Muscle layer of colon (tissue), 2 donors: ENCODE data around the gene DIS3L2.

Experiments
- H3K27ac ChIP-seq: one replicate; pipeline ENCODE4 v1.7.0; 2013; ENCODE audit warnings: low read depth, mild to moderate bottlenecking, low read length, moderate library complexity
- H3K27me3 ChIP-seq, 2 donors: one replicate each; pipeline ENCODE4 v1.7.0; 2013; ENCODE audit warnings: low read length in 2 of 2, mild to moderate bottlenecking in 2 of 2; ENCODE audit not compliant: insufficient read depth in 2 of 2, control insufficient read depth in 1 of 2
- H3K36me3 ChIP-seq: one replicate; pipeline ENCODE4 v1.7.0; 2013; ENCODE audit warnings: mild to moderate bottlenecking, low read length; ENCODE audit not compliant: insufficient read depth
- H3K4me1 ChIP-seq: one replicate; pipeline ENCODE4 v1.7.0; 2013; ENCODE audit warnings: mild to moderate bottlenecking, low read length; ENCODE audit not compliant: insufficient read depth
- H3K4me3 ChIP-seq, 2 donors: one replicate each; pipeline ENCODE4 v1.7.0; 2013; ENCODE audit warnings: low read length in 2 of 2, low read depth in 1 of 2, mild to moderate bottlenecking in 1 of 2, moderate library complexity in 1 of 2
- H3K9ac ChIP-seq: one replicate; pipeline ENCODE4 v1.7.0; 2013; ENCODE audit warnings: low read length
- H3K9me3 ChIP-seq: one replicate; pipeline ENCODE4 v1.7.0; 2013; ENCODE audit warnings: mild to moderate bottlenecking, low read length
- donor health status: abdominal sarcoma.
- donor health status: Adenocarcinoma of cecum.

The DIS3L2 gene

DNA sequence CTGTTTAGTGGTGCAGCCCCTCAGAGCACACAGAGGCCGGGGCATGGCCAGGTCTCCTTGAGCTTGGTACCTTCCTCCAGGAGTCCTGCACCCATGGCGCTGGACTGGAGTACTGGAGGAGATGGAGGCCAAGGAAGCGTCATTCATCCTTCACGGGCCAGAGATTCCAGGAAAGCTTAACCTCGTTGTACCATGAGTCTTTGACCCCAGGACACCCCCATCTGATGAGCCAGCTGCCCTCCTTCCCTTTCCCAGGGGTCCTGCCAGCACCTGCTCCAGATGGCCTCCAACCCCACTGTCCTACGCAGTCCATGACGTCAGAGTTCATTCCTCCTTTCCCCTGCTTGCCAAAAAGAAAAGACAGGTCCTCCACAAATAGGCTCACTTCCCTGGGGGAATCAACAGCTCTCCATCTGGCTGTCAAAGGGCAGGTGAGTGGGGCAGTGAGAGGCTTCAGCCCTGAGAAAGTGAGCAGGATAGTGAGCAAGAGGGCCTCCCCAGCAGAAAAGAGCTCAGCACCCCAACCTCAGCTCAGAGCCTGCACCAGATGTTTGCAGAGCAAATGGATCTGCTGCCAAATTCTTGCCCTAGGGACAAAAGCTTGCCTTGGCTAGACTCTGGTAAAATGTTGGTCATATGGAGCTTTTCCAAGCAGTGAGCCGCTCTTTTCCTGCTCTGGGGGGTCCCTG, 30.8 kb upstream of the DIS3L2 start:
- H3K9ac ChIP-seq = no peak overlapping the region
- H3K27me3 ChIP-seq = peaks cover 0 to 35% of the 10 kb centered on the region in 2 donors
- no peak overlapping the region for H3K27ac ChIP-seq
- peaks cover 3% of the 10 kb centered on the region for H3K4me1 ChIP-seq
- no peaks in the 10 kb centered on the region for H3K36me3 ChIP-seq
- no peak overlapping the region for H3K4me3 ChIP-seq
- no peaks in the 10 kb centered on the region for H3K9me3 ChIP-seq

DNA sequence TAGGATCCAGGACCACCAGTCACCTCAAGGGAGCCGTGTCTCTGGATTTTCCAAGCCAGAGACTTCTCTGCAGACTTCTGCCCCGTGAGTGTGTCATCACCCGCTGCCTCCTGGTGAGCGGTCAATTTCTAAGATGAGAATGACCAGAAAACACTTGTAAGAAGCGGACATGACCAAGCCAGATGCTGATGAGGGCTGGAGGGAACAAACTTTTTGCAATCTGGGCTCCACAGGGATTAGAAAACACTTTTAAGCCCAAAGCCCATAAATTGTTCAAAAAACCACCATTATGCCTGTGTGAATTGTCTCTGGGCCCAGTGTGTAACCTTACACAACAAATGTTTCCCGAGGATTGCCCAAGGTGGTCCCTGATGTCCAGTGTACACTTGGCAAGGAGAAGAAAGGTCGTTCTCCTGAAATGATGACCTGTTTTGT, 30.0 kb upstream of the DIS3L2 start:
- H3K27me3 ChIP-seq = peaks cover 0 to 27% of the 10 kb centered on the region in 2 donors

DNA sequence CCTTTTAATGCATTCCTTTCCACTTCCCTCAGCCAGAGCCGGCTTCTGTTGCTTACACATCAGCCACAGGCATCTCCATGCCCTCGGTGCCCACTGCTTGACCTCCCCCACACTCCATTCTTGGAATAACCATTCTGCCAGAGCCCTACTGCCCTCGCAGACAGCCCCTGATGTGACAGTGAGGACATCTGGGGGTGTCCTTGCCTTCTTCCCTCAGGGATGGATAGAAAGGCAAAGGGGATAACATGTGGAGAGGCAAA, 28.9 kb upstream of the DIS3L2 start:
- H3K9me3 ChIP-seq = no peaks in the 10 kb centered on the region
- H3K27ac ChIP-seq = no peak overlapping the region

More for the DNA sequence above, 30.0 kb upstream of the DIS3L2 start:
- Histone ChIP-seq H3K9me3 (no peaks in the 10 kb centered on the region), H3K4me3 (no peak overlapping the region), H3K9ac (no peak overlapping the region), H3K4me1 (no peaks in the 10 kb centered on the region), H3K36me3 (no peaks in the 10 kb centered on the region), H3K27ac (no peak overlapping the region)

DNA sequence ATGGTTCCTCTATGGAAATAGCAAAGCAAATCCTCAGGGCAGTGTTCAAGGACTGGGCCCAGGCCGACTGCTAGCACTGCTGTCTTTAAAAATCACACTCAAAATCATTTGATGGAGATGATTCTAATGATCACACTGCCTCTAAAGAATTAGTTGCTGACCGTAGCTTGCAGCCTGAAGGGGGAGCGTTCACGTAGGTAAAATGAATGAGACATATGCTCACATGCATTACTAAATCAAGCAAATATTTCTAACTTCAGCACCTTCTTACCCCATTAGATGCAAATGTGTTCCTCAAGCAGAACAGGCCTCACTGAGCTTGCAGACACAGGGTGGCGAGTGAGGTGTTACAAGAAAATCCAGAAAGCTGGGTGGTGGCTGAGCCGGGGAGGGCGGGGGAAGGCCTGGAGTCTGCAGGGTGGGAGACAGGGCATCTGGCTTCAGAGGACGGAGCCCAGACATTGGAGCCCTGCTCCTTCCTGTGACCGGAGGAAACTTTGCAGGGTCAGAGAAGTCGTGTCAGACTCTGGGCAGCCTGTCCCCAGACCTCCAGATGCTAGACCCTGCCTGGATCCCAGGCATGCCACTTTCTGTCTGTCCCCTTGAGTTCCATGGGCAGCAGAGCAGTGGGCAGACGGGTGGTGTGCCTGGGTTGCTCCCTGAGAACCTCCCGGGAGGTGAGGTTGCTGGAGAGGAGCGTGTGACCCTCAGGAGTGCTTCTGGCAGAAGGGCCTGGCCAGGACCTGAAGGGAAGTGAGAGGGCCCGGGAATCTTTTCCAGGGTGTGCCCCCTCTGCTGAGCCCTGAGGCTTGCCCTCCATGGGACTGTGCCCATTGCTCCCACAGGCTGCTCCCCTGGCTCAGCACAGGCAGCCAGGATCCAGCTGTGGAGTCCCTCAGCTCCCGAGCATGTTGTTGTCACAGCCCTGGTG, 28.3 kb upstream of the DIS3L2 start:
- no peaks in the 10 kb centered on the region for H3K4me1 ChIP-seq
- H3K27me3 ChIP-seq = peaks cover 0 to 13% of the 10 kb centered on the region in 2 donors
- no peak overlapping the region for H3K27ac ChIP-seq

More for the DNA sequence above, 28.9 kb upstream of the DIS3L2 start:
- H3K36me3 ChIP-seq = no peaks in the 10 kb centered on the region
- H3K4me1 ChIP-seq = no peaks in the 10 kb centered on the region
- peaks cover 0 to 16% of the 10 kb centered on the region in 2 donors for H3K27me3 ChIP-seq
- no peak overlapping the region for H3K4me3 ChIP-seq
- no peak overlapping the region for H3K9ac ChIP-seq

DNA sequence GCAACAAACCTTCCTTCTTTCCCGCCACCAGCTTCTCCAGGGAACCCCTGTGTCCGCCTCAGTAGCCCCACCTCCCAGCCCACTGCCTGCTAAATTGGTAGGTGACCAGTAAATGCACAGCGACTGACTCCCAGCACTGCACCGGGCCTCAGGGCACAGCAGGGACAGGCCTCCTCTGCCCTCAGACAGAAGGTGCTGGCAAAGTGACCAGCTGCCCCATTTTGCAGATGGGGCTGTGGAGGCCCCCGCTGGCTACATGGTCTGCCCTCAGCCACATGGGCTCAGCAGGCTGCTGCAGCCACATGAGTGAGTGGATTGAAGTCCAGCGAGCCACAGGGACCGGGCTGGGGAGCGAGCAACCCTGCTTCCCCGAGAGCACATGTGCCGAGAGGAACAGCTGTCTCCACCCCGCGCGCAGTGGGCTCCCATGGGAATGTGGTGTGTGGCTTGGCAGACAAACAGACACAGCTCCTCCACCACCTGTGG, 27.6 kb upstream of the DIS3L2 start:
- Histone ChIP-seq H3K9ac (no peak overlapping the region), H3K36me3 (no peaks in the 10 kb centered on the region), H3K4me3 (no peak overlapping the region), H3K27me3 (peaks cover 0 to 6% of the 10 kb centered on the region in 2 donors), H3K27ac (no peak overlapping the region), H3K9me3 (no peaks in the 10 kb centered on the region), H3K4me1 (no peaks in the 10 kb centered on the region)

More for the DNA sequence above, 28.3 kb upstream of the DIS3L2 start:
- Histone ChIP-seq H3K36me3 (no peaks in the 10 kb centered on the region), H3K4me3 (no peak overlapping the region), H3K9me3 (no peaks in the 10 kb centered on the region), H3K9ac (no peak overlapping the region)

DNA sequence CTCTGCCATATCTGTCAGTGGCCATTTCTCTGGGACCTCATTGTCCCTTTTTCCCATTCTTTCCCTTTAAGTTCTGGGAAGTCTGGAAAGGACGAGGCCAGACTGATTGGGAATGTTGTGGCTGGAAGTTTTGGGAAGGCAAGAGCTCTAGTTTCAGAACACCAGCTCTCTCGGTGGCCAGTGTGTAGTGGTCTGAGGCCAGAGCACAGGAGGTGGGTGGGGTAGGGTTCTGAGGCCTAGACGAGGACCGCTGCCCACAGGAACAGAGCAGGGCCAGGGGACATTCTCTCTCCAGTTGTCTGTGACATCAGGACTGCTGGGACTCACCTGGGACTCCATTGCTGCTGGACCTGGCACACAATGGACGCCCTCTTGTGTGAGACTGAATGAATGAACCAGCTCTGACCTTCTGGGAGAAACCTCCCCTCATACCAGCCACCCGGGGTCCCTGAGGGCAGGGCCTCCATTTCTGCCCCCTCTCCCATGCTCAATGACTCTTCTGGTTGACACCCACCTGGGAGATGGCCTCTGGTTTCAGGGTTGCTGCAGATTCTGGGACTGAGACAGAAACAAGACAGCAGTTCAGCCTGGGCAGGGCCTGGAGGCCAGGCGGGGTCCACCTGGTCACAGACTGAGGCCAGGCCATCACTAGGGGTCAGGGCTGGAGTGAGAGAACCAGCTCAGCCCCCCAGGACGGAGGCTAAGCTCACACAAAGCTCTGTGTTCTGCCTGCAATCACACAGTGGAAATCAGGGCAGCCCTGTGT, 26.9 kb upstream of the DIS3L2 start:
- H3K27me3 ChIP-seq = peaks cover 0 to 5% of the 10 kb centered on the region in 2 donors
- H3K4me1 ChIP-seq = no peaks in the 10 kb centered on the region
- H3K4me3 ChIP-seq = no peak overlapping the region
- no peak overlapping the region for H3K27ac ChIP-seq
- H3K9me3 ChIP-seq = no peaks in the 10 kb centered on the region
- H3K36me3 ChIP-seq = no peaks in the 10 kb centered on the region
- H3K9ac ChIP-seq = no peak overlapping the region

DNA sequence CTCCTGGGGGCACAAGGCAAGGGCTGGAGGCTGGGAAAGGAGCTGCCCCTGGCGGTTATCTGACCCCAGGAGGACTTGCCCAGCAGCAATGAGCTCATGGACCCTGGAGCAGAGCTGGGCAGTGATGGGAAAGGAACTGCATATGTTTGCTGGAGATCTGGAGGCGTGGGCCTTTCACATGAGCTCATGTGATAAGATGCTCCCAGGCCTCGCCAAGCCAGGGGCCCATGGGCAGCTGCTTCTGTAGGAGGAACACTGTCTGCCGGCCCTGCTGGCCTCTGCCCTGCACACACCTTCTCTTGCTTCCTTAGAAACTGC, 26.3 kb upstream of the DIS3L2 start:
- no peak overlapping the region for H3K4me3 ChIP-seq
- no peak overlapping the region for H3K9ac ChIP-seq
- H3K27me3 ChIP-seq = no peaks in the 10 kb centered on the region
- no peaks in the 10 kb centered on the region for H3K9me3 ChIP-seq
- H3K27ac ChIP-seq = no peak overlapping the region
- H3K4me1 ChIP-seq = no peaks in the 10 kb centered on the region
- no peaks in the 10 kb centered on the region for H3K36me3 ChIP-seq

DNA sequence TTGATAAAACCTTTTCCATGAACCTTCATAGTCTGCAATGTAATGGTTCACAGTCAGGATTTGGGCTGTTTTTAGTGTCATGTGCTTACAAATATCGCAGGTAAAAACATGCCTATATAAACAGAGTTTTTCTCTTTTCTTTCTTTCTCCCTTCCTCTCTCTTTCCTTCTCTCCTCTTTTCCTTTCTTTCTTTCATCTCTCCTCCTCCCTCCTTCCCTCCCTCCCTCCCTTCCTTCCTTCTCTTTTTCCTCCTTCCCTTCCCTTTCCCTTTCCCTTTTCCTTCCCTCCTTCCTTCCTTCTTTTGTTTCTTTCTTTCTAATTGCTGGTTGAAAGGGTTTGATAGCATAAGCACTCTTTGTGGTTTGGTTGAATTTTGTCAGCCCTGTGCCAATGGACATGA, 25.7 kb upstream of the DIS3L2 start:
- no peak overlapping the region for H3K4me3 ChIP-seq
- no peaks in the 10 kb centered on the region for H3K27me3 ChIP-seq
- no peaks in the 10 kb centered on the region for H3K9me3 ChIP-seq
- no peaks in the 10 kb centered on the region for H3K4me1 ChIP-seq
- H3K27ac ChIP-seq = no peak overlapping the region
- H3K36me3 ChIP-seq = no peaks in the 10 kb centered on the region
- H3K9ac ChIP-seq = no peak overlapping the region

DNA sequence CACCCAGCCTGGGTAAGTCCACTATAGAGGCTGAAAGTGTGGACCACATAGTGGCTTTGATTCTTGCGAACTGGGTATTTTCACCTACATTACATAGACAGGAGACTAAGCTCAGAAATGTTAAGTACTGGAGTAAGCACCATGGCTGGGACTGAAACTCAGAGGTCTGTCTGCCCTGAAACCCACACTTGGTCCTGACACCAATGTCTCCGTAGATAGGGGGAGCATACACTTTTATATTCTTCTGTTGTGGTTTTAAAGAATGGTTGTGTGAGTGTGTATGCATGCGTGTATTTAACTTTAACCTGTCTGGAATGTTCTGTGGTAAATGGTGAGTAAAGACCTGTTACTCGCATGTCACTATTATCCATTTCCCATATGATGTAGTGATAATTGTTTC, 25.0 kb upstream of the DIS3L2 start:
- H3K27ac ChIP-seq = no peak overlapping the region
- H3K4me1 ChIP-seq = no peaks in the 10 kb centered on the region
- H3K9ac ChIP-seq = no peak overlapping the region
- no peaks in the 10 kb centered on the region for H3K27me3 ChIP-seq
- no peak overlapping the region for H3K4me3 ChIP-seq
- no peaks in the 10 kb centered on the region for H3K36me3 ChIP-seq
- H3K9me3 ChIP-seq = no peaks in the 10 kb centered on the region

DNA sequence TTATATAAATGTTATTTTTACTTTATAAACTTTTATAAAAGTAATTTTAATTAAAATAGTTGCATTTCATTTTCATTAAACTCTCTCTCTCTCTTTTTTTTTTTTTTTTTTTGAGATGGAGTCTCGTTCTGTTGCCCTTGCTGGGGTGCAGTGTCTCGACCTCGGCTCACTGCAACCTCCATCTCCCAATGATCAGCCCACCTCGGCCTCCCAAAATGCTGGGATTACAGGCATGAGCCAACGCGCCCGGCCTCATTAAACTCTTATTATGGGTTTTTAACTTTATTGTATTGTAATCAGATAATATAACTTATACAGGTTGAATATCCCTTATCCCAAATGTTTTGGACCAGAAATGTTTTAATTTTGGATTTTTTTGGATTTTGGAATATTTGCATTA, 24.5 kb upstream of the DIS3L2 start:
- Histone ChIP-seq H3K9me3 (no peaks in the 10 kb centered on the region), H3K4me3 (no peak overlapping the region), H3K27ac (no peak overlapping the region), H3K4me1 (no peaks in the 10 kb centered on the region), H3K27me3 (no peaks in the 10 kb centered on the region), H3K36me3 (no peaks in the 10 kb centered on the region), H3K9ac (no peak overlapping the region)

DNA sequence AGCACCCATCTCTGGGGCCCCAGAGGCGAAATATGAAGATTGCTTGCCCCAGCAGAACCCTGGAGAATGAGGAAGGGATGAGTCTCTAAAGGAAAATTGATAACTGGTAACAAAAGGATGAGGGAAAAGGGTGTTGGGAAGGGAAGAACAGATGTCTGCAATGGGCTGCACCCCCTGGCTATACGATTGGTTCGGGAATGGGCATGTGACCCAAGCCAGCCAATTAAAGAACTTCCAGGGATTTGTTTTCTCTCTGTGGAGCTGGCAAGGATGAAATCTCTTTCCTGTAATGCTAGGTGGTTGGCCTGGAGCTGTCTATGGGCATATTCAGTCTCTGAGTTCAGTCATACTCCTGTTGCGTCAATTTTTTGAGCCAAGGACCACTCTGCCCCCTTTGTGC, 22.5 kb upstream of the DIS3L2 start:
- H3K27ac ChIP-seq = no peak overlapping the region
- H3K9ac ChIP-seq = no peak overlapping the region
- H3K4me1 ChIP-seq = no peaks in the 10 kb centered on the region
- H3K27me3 ChIP-seq = no peaks in the 10 kb centered on the region
- no peak overlapping the region for H3K4me3 ChIP-seq
- no peaks in the 10 kb centered on the region for H3K9me3 ChIP-seq
- no peaks in the 10 kb centered on the region for H3K36me3 ChIP-seq
